B cell (primary cell): ENCODE measurements around the gene STEAP2. TPM values are rescaled to one million over a fixed set of nuclear protein-coding genes. Genes with fewer than 3 reads are reported as not detected.

Experiments
- ATAC-seq: fragments of 200-7000 bp; cut with Tn5 transposase; one replicate; pipeline ENCODE4 v1.10.0; 2021; ENCODE audit warnings: low read depth, mild to moderate bottlenecking, moderate number of reproducible peaks, moderate library complexity
- CTCF ChIA-PET: fragments of 350-600 bp; sonication (Branson Sonifier 250); formaldehyde crosslinking; loops from one replicate; lab custom pipeline; 2021; ENCODE audit warnings: antibody characterized with exemption, inconsistent platforms; lab: Charles Lee
- POLR2A ChIA-PET: fragments of 350-600 bp; sonication (Branson Sonifier 250); formaldehyde crosslinking; loops from one replicate; lab custom pipeline; 2021; ENCODE audit warnings: antibody characterized with exemption; lab: Charles Lee
- DNase-seq: peaks from one replicate; pipeline ENCODE4 v3.0.0; 2013
- H2AFZ ChIP-seq: 2 replicates; pipeline ENCODE4 v1.6.1; 2012; ENCODE audit warnings: mild to moderate bottlenecking, low read depth, low read length; ENCODE audit not compliant: insufficient read depth, poor library complexity, severe bottlenecking
- H3K27ac ChIP-seq, 2 donors: 1 replicate in 1 of 2; 2 replicates in 1 of 2; pipeline ENCODE4 v1.5.1; 2012 to 2013; ENCODE audit warnings: low read length in 2 of 2, mild to moderate bottlenecking in 2 of 2, moderate library complexity in 1 of 2
- H3K27me3 ChIP-seq, 4 experiments: fragments of 200-600 bp in 1 of 4; sonication (generic) in 1 of 4; replicated peaks in 1 of 4; 1 replicate in 2 of 4; 2 replicates in 2 of 4; pipeline versions ENCODE4 v1.6.1 to v1.7.0; 2013 to 2016; ENCODE audit warnings: low read length in 3 of 4, mild to moderate bottlenecking in 2 of 4, mixed read lengths in 1 of 4, moderate library complexity in 1 of 4; ENCODE audit not compliant: insufficient read depth in 4 of 4, control insufficient read depth in 3 of 4; ENCODE audit errors: control extremely low read depth in 1 of 4
- H3K36me3 ChIP-seq, 2 experiments: replicated peaks in 1 of 2; 1 replicate in 1 of 2; 2 replicates in 1 of 2; pipeline versions ENCODE4 v1.6.1 to v1.7.1; 2013; ENCODE audit warnings: low read length in 1 of 2; ENCODE audit not compliant: insufficient read depth in 2 of 2, control insufficient read depth in 1 of 2; ENCODE audit errors: control extremely low read depth in 1 of 2, extremely low read depth in 1 of 2
- H3K4me1 ChIP-seq, 2 donors: fragments of 200-600 bp in 1 of 2; sonication (generic) in 1 of 2; 1 replicate in 1 of 2; 2 replicates in 1 of 2; pipeline versions ENCODE4 v1.5.1 to v1.6.1; 2013 to 2017; ENCODE audit warnings: low read length in 2 of 2; ENCODE audit not compliant: control insufficient read depth in 2 of 2, insufficient read depth in 2 of 2
- H3K4me2 ChIP-seq: replicated peaks from 2 replicates; pipeline ENCODE3; 2012; ENCODE audit warnings: mild to moderate bottlenecking, low read depth, low read length; ENCODE audit not compliant: poor library complexity, severe bottlenecking
- H3K4me3 ChIP-seq, 5 experiments: fragments of 200-600 bp in 1 of 5; sonication (generic) in 1 of 5; 1 replicate in 3 of 5; 2 replicates in 2 of 5; pipeline versions ENCODE4 v1.5.1 to v1.7.0; 2011 to 2016; ENCODE audit warnings: low read length in 4 of 5, mild to moderate bottlenecking in 4 of 5, low read depth in 2 of 5, control low read depth in 1 of 5, moderate library complexity in 1 of 5; ENCODE audit not compliant: insufficient read depth in 1 of 5; ENCODE audit errors: control extremely low read depth in 1 of 5, extremely low read depth in 1 of 5
- H3K79me2 ChIP-seq: fragments of 200-600 bp; sonication (generic); one replicate; pipeline ENCODE4 v1.6.0; 2016; ENCODE audit warnings: low read length; ENCODE audit not compliant: control insufficient read depth, insufficient read depth
- H3K9ac ChIP-seq: fragments of 200-600 bp; sonication (generic); 2 replicates; pipeline ENCODE4 v1.6.1; 2017; ENCODE audit warnings: mild to moderate bottlenecking, low read length, moderate library complexity
- H3K9me3 ChIP-seq, 3 donors: one replicate each; pipeline versions ENCODE4 v1.6.1 to v1.7.1; 2013; ENCODE audit warnings: low read length in 2 of 3; ENCODE audit not compliant: control insufficient read depth in 2 of 3, insufficient read depth in 1 of 3; ENCODE audit errors: control extremely low read depth in 1 of 3
- H4K20me1 ChIP-seq: 2 replicates; pipeline ENCODE4 v1.6.0; 2012; ENCODE audit warnings: mild to moderate bottlenecking, low read length; ENCODE audit not compliant: insufficient read depth, control insufficient read depth, poor library complexity, severe bottlenecking
- H3K27ac Mint-ChIP-seq: one replicate; pipeline ENCODE4 v1.8.0; 2021; ENCODE audit warnings: mixed read lengths
- H3K27me3 Mint-ChIP-seq: one replicate; pipeline ENCODE4 v1.8.0; 2021; ENCODE audit warnings: mixed read lengths
- H3K4me1 Mint-ChIP-seq: one replicate; pipeline ENCODE4 v1.8.0; 2021; ENCODE audit warnings: mixed read lengths
- H3K4me3 Mint-ChIP-seq: one replicate; pipeline ENCODE4 v1.8.0; 2021; ENCODE audit warnings: mixed read lengths
- H3K9me3 Mint-ChIP-seq: one replicate; pipeline ENCODE4 v1.8.0; 2022; ENCODE audit warnings: mixed read lengths; ENCODE audit not compliant: insufficient read depth
- CTCF ChIP-seq: fragments of 200-600 bp; IDR thresholded peaks from one replicate; pipeline ENCODE4 v1.8.0; 2022; ENCODE audit warnings: antibody characterized with exemption, mild to moderate bottlenecking
- EZH2 ChIP-seq: IDR thresholded peaks from 2 replicates; pipeline ENCODE4 v1.6.1; 2012; ENCODE audit warnings: borderline replicate concordance, low read depth, mild to moderate bottlenecking, moderate library complexity, low read length; ENCODE audit not compliant: insufficient read depth, poor library complexity, severe bottlenecking
- WGBS: methylation state at CpG from one replicate; pipeline ENCODE4 v1.1.5; 2013; ENCODE audit warnings: missing lambda C conversion rate; ENCODE audit not compliant: insufficient coverage; 5-methylcytosine and 5-hydroxymethylcytosine counted together
- intact Hi-C: fragments of 100-400 bp; cut with micrococcal nuclease; formaldehyde crosslinking; loops from one replicate; pipeline ENCODE4 v1.10.0; 2022
- polyA plus RNA-seq: library from polyadenylated mRNA; depleted of rRNA; stranded (reverse); fragments of >200 nt; gene quantifications from 2 replicates; pipeline ENCODE4 v1.2.3, GENCODE V29; 2012
- total RNA-seq, 2 donors: library from RNA; stranded (reverse); fragments of 120-200 nt in 1 of 2; gene quantifications; 1 replicate in 1 of 2; 2 replicates in 1 of 2; pipeline versions ENCODE4 v1.2.3 to v1.2.4, GENCODE V29; 2013 to 2022

Gene STEAP2
- total and polyA plus RNA-seq, 2 donors (not counting 1 experiment from before 2014, with no cell fraction given): not detected

- Mint-ChIP-seq H3K4me3 (peak overlapping the region; percentile 91), H3K27ac (no peak overlapping the region), H3K27me3 (peaks cover 50% of the 10 kb centered on the region), H3K9me3 (no peaks in the 10 kb centered on the region), H3K4me1 (peaks cover 28% of the 10 kb centered on the region)
- Histone ChIP-seq H3K4me2 (peak overlapping the region; percentile 96), H3K27me3 (peaks cover 0 to 30% (median 25%) of the 10 kb centered on the region in 4 experiments), H3K36me3 (no peaks in the 10 kb centered on the region), H3K79me2 (no peaks in the 10 kb centered on the region), H4K20me1 (no peaks in the 10 kb centered on the region), H3K4me1 (peaks cover 16 to 20% of the 10 kb centered on the region in 2 donors), H3K9ac (no peak overlapping the region), H2AFZ (peak overlapping the region; percentile 88), H3K4me3 (peak overlapping the region in 1 of 5 experiments; percentile 77), H3K9me3 (no peaks in the 10 kb centered on the region), H3K27ac (no peak overlapping the region)
- intact Hi-C loops: loop anchor here (5.0 to 10.0 kb wide), 2 partner anchors 156 to 349 kb away; partner anchors contain the start of genes CDK14 and CLDN12
- 44% methylated on average over 7 of the region's 9 CpGs for WGBS
- ATAC-seq: no peak
- POLR2A ChIA-PET: no interaction called here
- CTCF ChIA-PET: interaction anchor here (0.6 kb wide), 1 partner anchor 59 kb away, joined by 3 read pairs; no protein-coding TSS in a partner anchor
- no peak for TF ChIP-seq CTCF
- no peak for TF ChIP-seq EZH2
- peak; percentile 8 for DNase-seq
Measured at GRCh38 chr7:90246171-90246570, 34.6 kb downstream of the STEAP2 start.

GRCh38 chr7:90248706-90249105, 37.2 kb downstream of the STEAP2 start:
- ATAC-seq (no peak), DNase-seq (no peak)
- POLR2A ChIA-PET: no interaction called here
- H2AFZ ChIP-seq: no peak overlapping the region
- CTCF ChIA-PET: interaction anchor here (1.4 kb wide), 1 partner anchor 11 kb away, joined by 5 read pairs; no protein-coding TSS in a partner anchor
- no peaks in the 10 kb centered on the region for H3K9me3 ChIP-seq
- no CpG with 5 or more reads among the region's 3 CpGs for WGBS
- TF ChIP-seq CTCF (no peak), EZH2 (no peak)
- no peak overlapping the region for H3K4me3 Mint-ChIP-seq
- H4K20me1 ChIP-seq: no peaks in the 10 kb centered on the region
- H3K9me3 Mint-ChIP-seq: no peaks in the 10 kb centered on the region
- H3K4me1 ChIP-seq: peaks cover 16 to 20% of the 10 kb centered on the region in 2 donors
- peaks cover 42% of the 10 kb centered on the region for H3K27me3 Mint-ChIP-seq
- no peak overlapping the region for H3K9ac ChIP-seq
- H3K4me3 ChIP-seq: no peak overlapping the region
- intact Hi-C loops: loop anchor here (5.0 to 10.0 kb wide), 2 partner anchors 154 to 346 kb away; partner anchors contain the start of genes CDK14 and CLDN12
- H3K4me1 Mint-ChIP-seq: peaks cover 22% of the 10 kb centered on the region
- no peak overlapping the region for H3K27ac Mint-ChIP-seq
- no peak overlapping the region for H3K27ac ChIP-seq
- H3K36me3 ChIP-seq: no peaks in the 10 kb centered on the region
- peaks cover 0 to 29% (median 16%) of the 10 kb centered on the region in 4 experiments for H3K27me3 ChIP-seq
- no peak overlapping the region for H3K4me2 ChIP-seq
- H3K79me2 ChIP-seq: no peaks in the 10 kb centered on the region
